ENCODE measurements around the gene PTPRT.

Gene PTPRT

DNA sequence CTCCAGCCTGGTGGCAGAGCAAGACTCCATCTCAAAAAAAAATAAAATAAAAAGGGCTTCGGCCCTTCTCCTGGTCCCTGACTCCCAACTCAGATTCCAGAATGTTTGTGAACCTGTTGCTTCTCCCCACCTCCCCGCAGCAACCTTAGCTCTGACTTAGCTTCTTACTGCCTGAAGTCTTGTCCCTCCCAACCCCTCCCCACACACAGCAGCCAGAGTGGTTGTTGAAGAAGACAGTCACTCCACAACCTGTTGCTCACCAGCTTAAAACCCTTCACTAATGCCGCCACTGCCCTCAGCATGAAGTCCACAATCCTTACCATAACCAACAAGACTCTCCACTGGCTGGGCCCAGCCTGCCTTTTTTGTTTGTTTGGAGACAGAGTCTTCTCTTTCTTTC is 6.5 kb upstream of the PTPRT start:
- TF ChIP-seq, protein P1, sequence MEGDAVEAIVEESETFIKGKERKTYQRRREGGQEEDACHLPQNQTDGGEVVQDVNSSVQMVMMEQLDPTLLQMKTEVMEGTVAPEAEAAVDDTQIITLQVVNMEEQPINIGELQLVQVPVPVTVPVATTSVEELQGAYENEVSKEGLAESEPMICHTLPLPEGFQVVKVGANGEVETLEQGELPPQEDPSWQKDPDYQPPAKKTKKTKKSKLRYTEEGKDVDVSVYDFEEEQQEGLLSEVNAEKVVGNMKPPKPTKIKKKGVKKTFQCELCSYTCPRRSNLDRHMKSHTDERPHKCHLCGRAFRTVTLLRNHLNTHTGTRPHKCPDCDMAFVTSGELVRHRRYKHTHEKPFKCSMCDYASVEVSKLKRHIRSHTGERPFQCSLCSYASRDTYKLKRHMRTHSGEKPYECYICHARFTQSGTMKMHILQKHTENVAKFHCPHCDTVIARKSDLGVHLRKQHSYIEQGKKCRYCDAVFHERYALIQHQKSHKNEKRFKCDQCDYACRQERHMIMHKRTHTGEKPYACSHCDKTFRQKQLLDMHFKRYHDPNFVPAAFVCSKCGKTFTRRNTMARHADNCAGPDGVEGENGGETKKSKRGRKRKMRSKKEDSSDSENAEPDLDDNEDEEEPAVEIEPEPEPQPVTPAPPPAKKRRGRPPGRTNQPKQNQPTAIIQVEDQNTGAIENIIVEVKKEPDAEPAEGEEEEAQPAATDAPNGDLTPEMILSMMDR (IDR thresholded peaks at IDR 0.05; ENCODE audit: borderline replicate concordance, control extremely low read depth, extremely low read depth, insufficient read depth, missing control alignments) = no peak
- in situ Hi-C loops (cut with MboI; ENCODE audit: low sequenced_read_pairs, unreplicated experiment) = loop anchor here (25.0 kb wide), 1 partner anchor 1459 kb away; no protein-coding TSS in a partner anchor
- DNase-seq (ENCODE audit: low spot score) = no peak

DNA sequence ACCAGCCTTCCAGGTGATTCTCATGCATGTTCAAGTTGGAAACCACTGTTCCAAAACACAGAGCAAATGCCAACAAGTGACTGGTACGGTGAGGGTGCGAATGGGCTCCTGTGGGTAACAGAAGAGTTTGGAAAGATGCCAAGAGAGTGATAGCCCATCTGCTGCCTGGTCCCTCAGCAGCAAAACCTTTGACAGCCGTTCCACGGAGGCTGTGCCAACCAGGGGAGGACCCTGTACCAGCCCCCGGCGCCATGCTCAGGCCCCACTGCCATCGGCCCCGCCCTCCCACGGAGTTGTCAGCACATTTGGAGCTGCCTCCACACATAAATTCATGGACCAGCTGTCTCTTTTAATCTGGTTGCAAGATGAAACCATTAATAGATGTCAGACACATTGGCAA is 4.4 kb upstream of the PTPRT start:
- in situ Hi-C loops (cut with MboI; ENCODE audit: low sequenced_read_pairs, unreplicated experiment) = loop anchor here (25.0 kb wide), 1 partner anchor 1457 kb away; no protein-coding TSS in a partner anchor
- TF ChIP-seq, protein P1 (IDR thresholded peaks at IDR 0.05; ENCODE audit: borderline replicate concordance, control extremely low read depth, extremely low read depth, insufficient read depth, missing control alignments) = no peak
- no peak for DNase-seq (ENCODE audit: low spot score)

DNA sequence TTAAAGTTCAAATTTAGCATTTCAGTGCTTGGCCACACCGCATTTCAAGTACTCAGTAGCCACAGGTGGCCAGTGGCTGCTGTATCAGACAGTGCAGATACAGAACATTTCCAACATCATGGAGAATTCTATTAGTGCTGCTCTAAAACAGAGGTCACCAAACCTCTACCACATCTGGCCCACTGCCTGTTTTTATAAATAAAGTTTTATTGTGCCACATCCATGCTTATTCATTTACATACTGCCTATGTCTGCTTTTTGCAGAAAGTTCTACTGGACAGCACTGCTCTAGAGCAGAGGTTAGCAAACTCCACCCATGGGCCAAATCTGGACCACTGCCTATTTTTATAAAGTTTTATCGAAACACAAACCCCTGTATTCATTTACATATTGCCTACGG is 3.7 kb upstream of the PTPRT start:
- DNase-seq (ENCODE audit: low spot score) = no peak
- in situ Hi-C loops (cut with MboI; ENCODE audit: low sequenced_read_pairs, unreplicated experiment) = loop anchor here (25.0 kb wide), 1 partner anchor 1456 kb away; no protein-coding TSS in a partner anchor
- TF ChIP-seq, protein P1 (IDR thresholded peaks at IDR 0.05; ENCODE audit: borderline replicate concordance, control extremely low read depth, extremely low read depth, insufficient read depth, missing control alignments) = no peak

DNA sequence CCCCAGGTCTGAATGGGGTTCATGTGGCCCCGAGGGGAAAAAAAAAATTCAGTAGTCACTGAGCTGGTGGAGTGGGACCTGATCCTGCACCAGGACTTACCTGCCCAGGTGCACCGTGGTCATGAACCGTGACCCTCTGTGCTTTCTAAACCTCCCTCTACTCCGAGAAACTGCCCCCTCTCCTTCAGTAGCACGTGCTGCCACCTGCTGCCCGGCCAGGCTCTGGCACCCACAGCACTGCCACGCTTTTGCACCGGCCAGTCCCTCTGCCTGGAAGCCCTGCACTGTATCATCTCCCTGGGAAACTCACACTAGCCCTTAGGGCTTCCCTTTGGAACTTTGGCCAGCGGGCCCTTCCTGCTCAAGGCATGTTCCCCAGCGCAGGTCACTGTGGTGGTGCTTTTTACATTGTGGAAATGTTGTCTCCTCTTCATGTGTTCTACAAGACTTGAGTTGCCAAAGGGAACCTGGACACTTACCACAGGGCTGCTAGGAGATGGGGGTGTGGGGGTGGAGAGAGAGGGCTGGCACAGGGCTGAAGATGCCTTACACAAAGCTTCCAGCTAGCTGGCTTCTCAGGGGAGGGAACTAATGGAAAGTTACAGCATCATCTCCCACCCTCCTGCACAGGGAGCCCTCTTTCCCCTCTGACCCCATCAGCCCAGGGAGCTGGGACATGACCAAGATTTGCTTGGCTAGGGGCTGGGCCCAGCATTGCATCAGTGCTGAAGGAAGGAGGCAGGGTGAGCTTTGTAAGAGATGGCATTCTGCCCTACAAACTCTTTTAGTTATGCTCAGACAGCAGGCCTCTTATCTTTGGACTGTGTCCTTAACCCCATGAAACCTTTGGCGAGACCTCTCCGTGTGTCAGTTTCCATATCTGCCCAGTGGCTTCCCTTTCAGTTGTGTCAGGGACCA is 2.5 kb upstream of the PTPRT start:
- in situ Hi-C loops (cut with MboI; ENCODE audit: low sequenced_read_pairs, unreplicated experiment) = loop anchor here (25.0 kb wide), 1 partner anchor 1455 kb away; no protein-coding TSS in a partner anchor
- DNase-seq (ENCODE audit: low spot score) = peak; percentile 53

DNA sequence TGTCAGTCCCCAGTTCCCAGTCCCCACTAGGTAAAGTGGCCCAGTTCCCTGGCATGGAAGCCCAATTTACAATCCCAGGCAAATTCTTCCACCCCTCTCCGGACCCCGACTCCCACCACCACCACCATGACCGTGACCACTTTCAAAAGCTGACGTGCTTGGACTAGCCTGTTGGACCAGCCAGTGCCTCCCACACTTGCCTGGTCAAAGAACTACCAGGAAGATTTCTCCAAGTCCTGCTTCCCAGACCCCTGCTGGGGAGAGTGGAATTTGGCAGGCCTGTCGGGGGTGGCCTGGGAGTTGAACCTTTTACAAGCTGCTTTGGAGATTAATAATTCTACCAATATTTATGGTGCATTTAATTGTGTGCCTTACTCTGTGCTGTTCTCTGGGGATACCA is 1.4 kb upstream of the PTPRT start:
- in situ Hi-C loops (cut with MboI; ENCODE audit: low sequenced_read_pairs, unreplicated experiment) = loop anchor here (25.0 kb wide), 1 partner anchor 1454 kb away; no protein-coding TSS in a partner anchor
- no peak for DNase-seq (ENCODE audit: low spot score)
- TF ChIP-seq, protein P1 (IDR thresholded peaks at IDR 0.05; ENCODE audit: borderline replicate concordance, control extremely low read depth, extremely low read depth, insufficient read depth, missing control alignments) = no peak

More for the DNA sequence above, 2.5 kb upstream of the PTPRT start:
- TF ChIP-seq, protein P1 (IDR thresholded peaks at IDR 0.05; ENCODE audit: borderline replicate concordance, control extremely low read depth, extremely low read depth, insufficient read depth, missing control alignments) = no peak

DNA sequence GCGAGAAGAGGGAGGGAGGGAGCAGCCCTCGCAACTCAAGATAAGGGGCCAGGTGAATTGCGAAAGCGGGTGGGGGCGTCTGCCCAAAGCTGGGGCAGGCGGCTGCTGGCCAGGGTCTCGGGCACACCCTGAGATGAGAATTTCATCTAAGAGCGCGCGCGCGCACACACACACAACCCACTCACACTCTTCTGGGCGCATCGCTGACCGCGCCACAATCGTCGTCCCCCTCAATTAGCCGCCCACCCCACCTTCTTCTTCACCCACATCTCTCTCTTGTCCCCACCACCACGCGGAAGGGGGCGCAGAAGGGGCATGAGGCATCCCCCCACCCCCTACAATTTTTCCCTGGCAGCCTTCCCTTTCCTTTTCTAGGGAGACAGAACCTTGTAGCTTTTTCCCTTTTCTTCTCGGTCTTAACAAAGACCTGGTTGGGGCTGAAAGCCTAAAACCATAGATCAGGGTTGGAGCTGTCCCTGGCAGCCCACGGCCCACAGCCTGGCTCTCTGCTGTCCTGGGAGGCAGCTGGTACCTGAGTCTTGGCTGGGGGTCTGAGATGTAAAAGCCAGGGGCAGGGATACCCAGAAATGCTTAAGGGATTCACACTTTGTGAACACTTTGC is 737 bp upstream of the PTPRT start:
- in situ Hi-C loops (cut with MboI; ENCODE audit: low sequenced_read_pairs, unreplicated experiment) = loop anchor here (25.0 kb wide), 1 partner anchor 1453 kb away; no protein-coding TSS in a partner anchor
- TF ChIP-seq, protein P1 (IDR thresholded peaks at IDR 0.05; ENCODE audit: borderline replicate concordance, control extremely low read depth, extremely low read depth, insufficient read depth, missing control alignments) = no peak
- DNase-seq (ENCODE audit: low spot score) = no peak

All from GM13976 (cell line).